ENCODE data around the gene IDS. TPM values are rescaled to one million over a fixed set of nuclear protein-coding genes. Genes with fewer than 3 reads are reported as not detected.

The IDS gene
- polyA plus RNA-seq, 1 of the 3 experiments (the other 2 are of a cell fraction): 78.4 TPM

GRCh38 chrX:149455934-149456333 lies 49.2 kb downstream of the IDS start:
- CTCF ChIA-PET: no interaction called here
- TF ChIP-seq NFIC (IDR thresholded peaks at IDR 0.05; ENCODE audit: borderline replicate concordance) (no peak), EZH2phosphoT487 (IDR thresholded peaks at IDR 0.05; ENCODE audit: borderline replicate concordance, low read depth) (no peak), CHD2 (IDR thresholded peaks at IDR 0.05; ENCODE audit: low read length, partially characterized antibody) (no peak), SMC3 (IDR thresholded peaks at IDR 0.05; ENCODE audit: low read depth, low read length) (no peak), ZBTB33 (IDR thresholded peaks at IDR 0.05; ENCODE audit: borderline replicate concordance, low read depth) (no peak), MXI1 (IDR thresholded peaks at IDR 0.05; ENCODE audit: low read depth, low read length) (no peak), TEAD4 (IDR thresholded peaks at IDR 0.05; ENCODE audit: borderline replicate concordance, insufficient read depth) (no peak), JUND (IDR thresholded peaks at IDR 0.05) (no peak)
- no peak overlapping the region for H3K4me2 ChIP-seq

GRCh38 chrX:149453906-149454822 lies 50.9 kb downstream of the IDS start:
- Histone ChIP-seq H3K9ac (no peak overlapping the region), H2AFZ (ENCODE audit: low read depth) (no peak overlapping the region), H3K36me3 (replicated peaks in 1 of 2; ENCODE audit: control insufficient read depth in 1 of 2, insufficient read depth in 2 of 2, low read length in 1 of 2) (no peaks in the 10 kb centered on the region), H3K4me1 (ENCODE audit: control insufficient read depth in 1 of 2, insufficient read depth in 2 of 2, low read depth in 1 of 2, low read length in 1 of 2) (no peaks in the 10 kb centered on the region), H3K4me2 (no peak overlapping the region), H3F3A (replicated peaks; ENCODE audit: insufficient read depth) (no peaks in the 10 kb centered on the region), H3K9me2 (no peaks in the 10 kb centered on the region), H3K27ac (ENCODE audit: low read depth in 2 of 2, low read length in 1 of 2) (no peak overlapping the region), H3K4me3 (ENCODE audit: low read depth in 2 of 2, low read length in 1 of 2) (no peak overlapping the region), H4K20me1 (ENCODE audit: insufficient read depth) (no peaks in the 10 kb centered on the region), H3K79me2 (ENCODE audit: insufficient read depth) (no peaks in the 10 kb centered on the region), H3K27me3 (ENCODE audit: insufficient read depth) (no peaks in the 10 kb centered on the region), H3K9me3 (no peaks in the 10 kb centered on the region)
- 6% methylated on average over 6 of the region's 6 CpGs for WGBS (ENCODE audit: low lambda C conversion rate)
- CTCF ChIA-PET: interaction anchor here (1.7 kb wide), 1 partner anchor 17 kb away, joined by 8 read pairs; no protein-coding TSS in a partner anchor
- DNase-seq: no peak
- POLR2A ChIA-PET: no interaction called here
- TF ChIP-seq EZH2phosphoT487 (IDR thresholded peaks at IDR 0.05; ENCODE audit: borderline replicate concordance, low read depth) (no peak), CHD2 (IDR thresholded peaks at IDR 0.05; ENCODE audit: low read length, partially characterized antibody) (no peak), CTCF (IDR thresholded peaks at IDR 0.05) (no peak), IRF3 (IDR thresholded peaks at IDR 0.05; ENCODE audit: low read depth, low read length) (no peak), REST (IDR thresholded peaks at IDR 0.05; ENCODE audit: low read depth, low read length) (no peak), TEAD4 (IDR thresholded peaks at IDR 0.05; ENCODE audit: borderline replicate concordance, insufficient read depth) (no peak), RXRA (IDR thresholded peaks at IDR 0.05; ENCODE audit: borderline replicate concordance, low read depth) (no peak), MXI1 (IDR thresholded peaks at IDR 0.05; ENCODE audit: low read depth, low read length) (no peak), YY1 (IDR thresholded peaks at IDR 0.05; ENCODE audit: low read depth) (no peak), GATA2 (CRISPR knock-in tag; IDR thresholded peaks at IDR 0.05) (no peak), RAD21 (IDR thresholded peaks at IDR 0.05; ENCODE audit: low read length) (no peak), MAX (IDR thresholded peaks at IDR 0.05; ENCODE audit: low read depth) (no peak)

More at GRCh38 chrX:149455934-149456333, 49.2 kb downstream of the IDS start:
- no peak overlapping the region for H2AFZ ChIP-seq (ENCODE audit: low read depth)
- no peaks in the 10 kb centered on the region for H4K20me1 ChIP-seq (ENCODE audit: insufficient read depth)
- no peaks in the 10 kb centered on the region for H3K79me2 ChIP-seq (ENCODE audit: insufficient read depth)
- POLR2A ChIA-PET: no interaction called here
- H3K9me2 ChIP-seq: no peaks in the 10 kb centered on the region
- no peak overlapping the region for H3K4me3 ChIP-seq (ENCODE audit: low read depth in 2 of 2, low read length in 1 of 2)
- no peaks in the 10 kb centered on the region for H3F3A ChIP-seq (replicated peaks; ENCODE audit: insufficient read depth)
- no peaks in the 10 kb centered on the region for H3K27me3 ChIP-seq (ENCODE audit: insufficient read depth)
- no peak for DNase-seq
- H3K36me3 ChIP-seq (replicated peaks in 1 of 2; ENCODE audit: control insufficient read depth in 1 of 2, insufficient read depth in 2 of 2, low read length in 1 of 2): no peaks in the 10 kb centered on the region
- H3K9ac ChIP-seq: no peak overlapping the region
- no peaks in the 10 kb centered on the region for H3K4me1 ChIP-seq (ENCODE audit: control insufficient read depth in 1 of 2, insufficient read depth in 2 of 2, low read depth in 1 of 2, low read length in 1 of 2)
- H3K9me3 ChIP-seq: no peaks in the 10 kb centered on the region
- no peak overlapping the region for H3K27ac ChIP-seq (ENCODE audit: low read depth in 2 of 2, low read length in 1 of 2)

Measured in SK-N-SH (cell line).